ENCODE measurements around the gene E2F2.

E2F2 gene

DNA sequence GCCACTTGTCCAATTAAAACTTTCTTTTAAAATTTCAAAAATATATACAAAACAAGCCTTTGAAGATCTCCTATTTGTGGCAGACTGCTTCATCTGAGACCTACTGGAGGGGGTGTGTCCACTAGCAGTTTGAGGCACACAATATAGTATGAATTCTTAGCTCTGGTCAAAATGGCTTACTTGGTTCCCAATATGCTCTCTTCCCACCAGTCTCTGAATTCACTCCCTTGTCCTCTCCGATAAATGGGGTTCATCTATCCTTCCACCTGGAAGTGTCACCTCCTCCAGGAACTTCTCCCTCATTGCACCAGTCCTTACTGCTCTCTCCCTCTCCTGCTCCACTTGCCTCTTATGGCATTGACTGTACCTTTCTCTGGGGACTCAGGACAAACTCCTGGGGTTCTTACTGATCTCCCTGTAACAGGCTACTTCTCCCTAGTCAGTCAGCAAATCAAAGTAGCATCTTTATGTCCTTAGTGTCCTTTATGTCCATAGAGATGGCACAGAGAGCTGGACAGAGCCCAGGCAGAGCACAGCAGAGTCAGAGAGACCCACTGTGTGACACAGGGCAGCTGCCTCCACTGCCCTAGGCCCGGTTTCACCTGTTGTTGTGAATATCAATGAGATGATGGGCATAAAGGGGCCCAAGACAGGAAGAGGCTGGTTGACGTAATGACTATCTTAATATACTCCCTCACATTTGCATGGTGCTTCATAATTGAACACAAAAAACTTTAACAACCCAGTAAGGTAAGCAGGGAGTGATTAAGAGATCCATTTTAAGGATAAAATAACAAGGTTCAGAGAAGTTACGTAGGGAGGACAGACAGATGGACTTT, 50.6 kb downstream of the E2F2 start:
- Histone ChIP-seq H3K9me3 (no peaks in the 10 kb centered on the region), H3K27me3 (no peaks in the 10 kb centered on the region), H3K4me1 (no peaks in the 10 kb centered on the region), H3K4me3 (ENCODE audit: low read depth, low read length) (no peak overlapping the region), H3K36me3 (no peaks in the 10 kb centered on the region)
- TF ChIP-seq, protein P1, sequence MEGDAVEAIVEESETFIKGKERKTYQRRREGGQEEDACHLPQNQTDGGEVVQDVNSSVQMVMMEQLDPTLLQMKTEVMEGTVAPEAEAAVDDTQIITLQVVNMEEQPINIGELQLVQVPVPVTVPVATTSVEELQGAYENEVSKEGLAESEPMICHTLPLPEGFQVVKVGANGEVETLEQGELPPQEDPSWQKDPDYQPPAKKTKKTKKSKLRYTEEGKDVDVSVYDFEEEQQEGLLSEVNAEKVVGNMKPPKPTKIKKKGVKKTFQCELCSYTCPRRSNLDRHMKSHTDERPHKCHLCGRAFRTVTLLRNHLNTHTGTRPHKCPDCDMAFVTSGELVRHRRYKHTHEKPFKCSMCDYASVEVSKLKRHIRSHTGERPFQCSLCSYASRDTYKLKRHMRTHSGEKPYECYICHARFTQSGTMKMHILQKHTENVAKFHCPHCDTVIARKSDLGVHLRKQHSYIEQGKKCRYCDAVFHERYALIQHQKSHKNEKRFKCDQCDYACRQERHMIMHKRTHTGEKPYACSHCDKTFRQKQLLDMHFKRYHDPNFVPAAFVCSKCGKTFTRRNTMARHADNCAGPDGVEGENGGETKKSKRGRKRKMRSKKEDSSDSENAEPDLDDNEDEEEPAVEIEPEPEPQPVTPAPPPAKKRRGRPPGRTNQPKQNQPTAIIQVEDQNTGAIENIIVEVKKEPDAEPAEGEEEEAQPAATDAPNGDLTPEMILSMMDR (IDR thresholded peaks at IDR 0.05; ENCODE audit: low read depth, low read length) = no peak
- no peak for DNase-seq

DNA sequence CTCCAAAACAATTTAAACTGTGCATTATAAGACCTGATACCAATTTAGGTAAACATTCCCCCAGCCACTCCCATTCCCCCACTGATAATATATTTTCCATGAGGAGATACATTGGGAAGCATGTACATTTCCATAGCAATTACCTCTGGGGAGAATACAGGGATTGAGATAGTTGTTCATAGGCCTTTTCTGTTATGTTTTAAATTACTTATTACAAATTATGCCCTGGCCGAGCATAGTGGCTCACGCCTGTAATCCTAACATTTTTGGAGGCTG, 51.4 kb downstream of the E2F2 start:
- no peak overlapping the region for H3K4me3 ChIP-seq (ENCODE audit: low read depth, low read length)

DNA sequence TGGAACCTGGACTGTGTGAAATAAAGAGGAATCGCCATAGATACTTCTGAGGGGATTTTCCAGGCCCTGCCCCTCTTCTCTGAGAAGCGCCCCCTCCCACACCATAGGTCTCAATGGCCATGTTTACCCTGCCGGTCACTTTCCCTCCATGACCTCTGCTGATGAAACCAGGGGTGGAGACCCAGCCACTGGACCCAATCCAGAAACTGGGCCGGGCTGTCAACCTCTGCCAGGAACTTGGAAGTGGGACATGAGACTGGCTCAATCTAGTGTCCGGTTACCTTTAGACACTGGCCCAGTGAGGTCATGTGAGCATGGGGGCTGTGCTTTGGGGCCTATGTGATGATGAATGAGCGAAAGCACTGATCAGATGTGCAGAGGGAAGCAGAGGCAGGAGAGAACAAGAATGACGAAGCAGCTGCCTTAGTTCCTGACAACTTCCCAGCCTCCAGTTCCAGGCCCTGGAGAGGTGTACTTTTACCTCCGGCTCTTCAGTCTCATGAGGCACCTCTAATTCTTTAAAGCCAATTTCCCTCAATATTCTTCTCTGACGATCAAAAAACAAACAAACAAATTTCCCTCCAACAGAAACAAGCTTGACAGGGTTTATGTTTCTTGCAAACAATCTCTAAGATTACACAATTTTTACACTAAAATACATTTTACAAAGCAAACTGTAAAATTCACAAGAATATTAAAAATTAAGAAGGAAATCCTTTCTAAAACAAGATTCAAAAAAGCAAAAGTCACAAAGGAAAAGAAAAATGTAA, 52.0 kb downstream of the E2F2 start:
- no peak for DNase-seq
- H3K27me3 ChIP-seq = no peaks in the 10 kb centered on the region
- H3K9me3 ChIP-seq = no peaks in the 10 kb centered on the region
- H3K4me3 ChIP-seq (ENCODE audit: low read depth, low read length) = no peak overlapping the region
- H3K4me1 ChIP-seq = no peaks in the 10 kb centered on the region
- TF ChIP-seq, protein P1 (IDR thresholded peaks at IDR 0.05; ENCODE audit: low read depth, low read length) = no peak
- no peaks in the 10 kb centered on the region for H3K36me3 ChIP-seq

More for the DNA sequence above, 51.4 kb downstream of the E2F2 start:
- H3K36me3 ChIP-seq = no peaks in the 10 kb centered on the region
- no peaks in the 10 kb centered on the region for H3K9me3 ChIP-seq
- no peak for DNase-seq
- H3K27me3 ChIP-seq = no peaks in the 10 kb centered on the region
- H3K4me1 ChIP-seq = no peaks in the 10 kb centered on the region
- TF ChIP-seq, protein P1 (IDR thresholded peaks at IDR 0.05; ENCODE audit: low read depth, low read length) = no peak

DNA sequence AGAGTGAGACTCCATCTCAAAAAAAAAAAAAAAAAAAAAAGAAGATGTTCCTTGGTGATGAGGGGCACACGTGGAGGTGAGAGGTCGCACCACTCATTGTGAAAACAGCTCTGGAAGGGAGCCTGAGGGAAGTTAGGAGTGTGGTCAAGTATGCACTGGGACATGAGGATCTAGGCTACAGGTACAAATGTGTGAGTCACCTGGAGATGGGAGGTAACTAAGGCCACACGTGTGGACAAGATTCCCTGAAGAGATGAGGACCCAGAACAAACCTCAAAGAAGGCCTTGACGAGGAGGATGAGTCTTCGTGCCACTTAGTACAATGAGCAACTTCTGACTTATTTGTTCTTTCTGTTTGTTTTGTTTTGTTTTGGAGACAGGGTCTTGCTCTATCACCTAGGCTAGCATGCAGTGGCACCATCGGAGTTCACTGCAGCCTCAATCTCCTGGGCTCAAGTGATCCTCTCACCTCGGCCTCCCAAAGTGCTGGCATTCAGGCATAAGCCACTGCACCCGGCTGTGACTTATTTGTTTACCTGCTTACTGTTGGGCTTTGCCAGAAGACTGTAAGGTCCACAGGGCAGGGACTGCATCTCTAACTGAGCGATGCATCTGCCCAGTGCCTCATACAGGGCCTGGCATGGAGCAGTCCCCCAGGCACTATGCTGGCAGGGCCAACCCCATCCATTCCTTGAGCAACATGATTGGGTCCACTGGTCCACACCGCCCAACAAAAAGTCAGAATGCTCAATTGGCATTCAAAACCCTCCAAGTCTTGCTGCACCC, 53.5 kb downstream of the E2F2 start:
- no peak for DNase-seq

DNA sequence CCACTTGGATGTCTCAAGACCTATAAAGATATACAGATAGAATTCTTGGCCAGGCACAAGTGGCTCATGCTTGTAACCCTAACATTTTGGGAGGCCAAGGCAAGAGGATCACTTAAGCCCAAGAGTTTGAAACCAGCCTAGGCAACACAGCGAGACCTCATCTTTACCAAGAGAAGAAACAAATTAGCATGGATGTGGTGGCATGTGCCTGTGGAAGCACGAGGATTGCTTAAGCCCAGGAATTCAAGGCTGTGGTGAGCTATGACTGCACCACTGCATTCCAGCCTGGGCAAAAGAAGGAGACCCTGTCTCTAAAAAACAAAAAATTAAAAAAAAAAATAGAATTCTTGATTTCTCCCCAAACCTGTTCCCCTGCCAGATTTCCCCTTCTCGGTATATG, 55.4 kb downstream of the E2F2 start:
- no peaks in the 10 kb centered on the region for H3K36me3 ChIP-seq
- no peaks in the 10 kb centered on the region for H3K4me1 ChIP-seq
- DNase-seq = no peak
- no peaks in the 10 kb centered on the region for H3K9me3 ChIP-seq
- TF ChIP-seq, protein P1 (IDR thresholded peaks at IDR 0.05; ENCODE audit: low read depth, low read length) = no peak
- H3K4me3 ChIP-seq (ENCODE audit: low read depth, low read length) = no peak overlapping the region
- H3K27me3 ChIP-seq = no peaks in the 10 kb centered on the region

More for the DNA sequence above, 53.5 kb downstream of the E2F2 start:
- H3K36me3 ChIP-seq = no peaks in the 10 kb centered on the region
- H3K9me3 ChIP-seq = no peaks in the 10 kb centered on the region
- no peaks in the 10 kb centered on the region for H3K4me1 ChIP-seq
- H3K4me3 ChIP-seq (ENCODE audit: low read depth, low read length) = no peak overlapping the region
- H3K27me3 ChIP-seq = no peaks in the 10 kb centered on the region
- TF ChIP-seq, protein P1 (IDR thresholded peaks at IDR 0.05; ENCODE audit: low read depth, low read length) = no peak
